HepG2 (cell line): ENCODE measurements around the gene SART1. TPM values are rescaled to one million over a fixed set of nuclear protein-coding genes. Genes with fewer than 3 reads are reported as not detected.
A peak's percentile ranks its signal among the peaks of the same experiment; 100 is the strongest.

ENCODE experiments used
- CC2D1A ChIP-seq: sonication (generic); formaldehyde crosslinking; IDR thresholded peaks from 2 replicates; pipeline ENCODE4 v1.8.1; 2023; ENCODE audit warnings: mild to moderate bottlenecking, missing genetic modification reagents
- EP300 ChIP-seq, 3 experiments: sonication (generic) in 1 of 3; formaldehyde crosslinking in 1 of 3; IDR thresholded peaks; 2 replicates each; pipeline versions ENCODE4 v1.5.1 to v1.6.1; 2011 to 2020; ENCODE audit warnings: low read depth in 2 of 3, low read length in 2 of 3, borderline replicate concordance in 1 of 3, improper control_type of control experiment in 1 of 3, mild to moderate bottlenecking in 1 of 3, missing genetic modification reagents in 1 of 3, moderate library complexity in 1 of 3
- KLF16 ChIP-seq, 2 experiments: sonication (generic) in 1 of 2; formaldehyde crosslinking in 1 of 2; IDR thresholded peaks; 2 replicates each; pipeline versions ENCODE4 v1.6.1 to v1.8.0; 2016 to 2023; ENCODE audit warnings: missing genetic modification reagents in 2 of 2, missing compliant biosample characterization in 1 of 2
- MTF1 ChIP-seq: sonication (generic); formaldehyde crosslinking; IDR thresholded peaks from 2 replicates; pipeline ENCODE4 v1.5.0; 2020; ENCODE audit warnings: missing genetic modification reagents
- NCOA1 ChIP-seq: sonication (generic); formaldehyde crosslinking; IDR thresholded peaks from 2 replicates; pipeline ENCODE4 v1.9.0; 2021; ENCODE audit warnings: missing genetic modification reagents
- NFE2L2 ChIP-seq: fragments of 150-350 bp; IDR thresholded peaks from 2 replicates; pipeline ENCODE4 v1.6.1; 2014; ENCODE audit warnings: low read length
- NRL ChIP-seq: sonication (generic); formaldehyde crosslinking; IDR thresholded peaks from 2 replicates; pipeline ENCODE4 v1.5.0; 2020; ENCODE audit warnings: missing genetic modification reagents, mild to moderate bottlenecking, moderate library complexity, borderline replicate concordance
- PAXIP1 ChIP-seq: sonication (generic); formaldehyde crosslinking; conservative IDR thresholded peaks from 2 replicates; pipeline ENCODE4 v1.4.0; 2020; ENCODE audit warnings: mild to moderate bottlenecking, missing genetic modification reagents, moderate library complexity
- RXRA ChIP-seq: sonication (generic); formaldehyde crosslinking; IDR thresholded peaks from 2 replicates; pipeline ENCODE4 v1.5.1; 2020; ENCODE audit warnings: missing genetic modification reagents
- TAF1 ChIP-seq: sonication (generic); formaldehyde crosslinking; IDR thresholded peaks from 2 replicates; pipeline ENCODE4 v1.4.0; 2020; ENCODE audit warnings: missing genetic modification reagents
- ZMYM3 ChIP-seq: sonication (generic); formaldehyde crosslinking; IDR thresholded peaks from 2 replicates; pipeline ENCODE4 v1.5.1; 2020; ENCODE audit warnings: mild to moderate bottlenecking, missing genetic modification reagents
- ZNF12 ChIP-seq: sonication (generic); formaldehyde crosslinking; IDR thresholded peaks from 2 replicates; pipeline ENCODE4 v1.5.0; 2020; ENCODE audit warnings: missing genetic modification reagents
- ZNF205 ChIP-seq: IDR thresholded peaks from 2 replicates; pipeline ENCODE4 v1.6.1; 2018; ENCODE audit warnings: missing biosample characterization, missing genetic modification reagents
- ZNF30 ChIP-seq: sonication (generic); formaldehyde crosslinking; IDR thresholded peaks from 2 replicates; pipeline ENCODE4 v1.5.0; 2020; ENCODE audit warnings: mild to moderate bottlenecking, missing genetic modification reagents
- ZNF607 ChIP-seq: sonication (generic); formaldehyde crosslinking; IDR thresholded peaks from 2 replicates; pipeline ENCODE4 v1.5.1; 2020; ENCODE audit warnings: missing genetic modification reagents, mild to moderate bottlenecking, borderline replicate concordance
- ZNF644 ChIP-seq: IDR thresholded peaks from 2 replicates; pipeline ENCODE4 v1.6.1; 2016; ENCODE audit warnings: low read depth
- ZNF652 ChIP-seq: IDR thresholded peaks from 2 replicates; pipeline ENCODE4 v1.6.1; 2016; ENCODE audit warnings: low read depth, borderline replicate concordance
- ZNF75D ChIP-seq: sonication (generic); formaldehyde crosslinking; IDR thresholded peaks from 2 replicates; pipeline ENCODE4 v1.8.1; 2023; ENCODE audit warnings: missing genetic modification reagents, mild to moderate bottlenecking, borderline replicate concordance
- ZSCAN9 ChIP-seq: IDR thresholded peaks from 2 replicates; pipeline ENCODE4 v1.6.1; 2016; ENCODE audit warnings: borderline replicate concordance
- polyA plus RNA-seq, 8 experiments: library from polyadenylated mRNA; depleted of rRNA in 3 of 8; stranded (reverse) in 7 of 8; unstranded in 1 of 8; fragments of >200 nt; fragmentation: Illumina TruSeq in 4 of 8; extraction: Trizol in 4 of 8; gene quantifications; 2 replicates each; pipeline versions ENCODE4 v1.2.1 to v1.2.3, GENCODE V29; 2011 to 2016; ENCODE audit warnings: low read depth in 4 of 8, missing spikeins in 1 of 8, mixed read lengths in 1 of 8; ENCODE audit not compliant: insufficient read depth in 1 of 8
- total RNA-seq, 5 experiments: library from RNA; depleted of rRNA; stranded (reverse); fragments of >200 nt; fragmentation: Illumina TruSeq; extraction: Trizol; gene quantifications; 2 replicates each; pipeline ENCODE4 v1.2.3, GENCODE V29; 2016; ENCODE audit warnings: low read depth in 1 of 5
- TF ChIP-seq, protein P1 (sequence below): sonication (generic); formaldehyde crosslinking; IDR thresholded peaks from 2 replicates; pipeline ENCODE4 v1.4.0; 2020; ENCODE audit warnings: missing genetic modification reagents
- TF ChIP-seq, protein P2 (sequence below): sonication (generic); formaldehyde crosslinking; IDR thresholded peaks from 2 replicates; pipeline ENCODE4 v1.9.0; 2022; ENCODE audit warnings: missing genetic modification reagents, mild to moderate bottlenecking, borderline replicate concordance

Gene SART1
- total and polyA plus RNA-seq, 2 of the 13 experiments (the other 11 are each of a cell fraction or from before 2014, with no cell fraction given) = 11.3 to 22.5 TPM

DNA sequence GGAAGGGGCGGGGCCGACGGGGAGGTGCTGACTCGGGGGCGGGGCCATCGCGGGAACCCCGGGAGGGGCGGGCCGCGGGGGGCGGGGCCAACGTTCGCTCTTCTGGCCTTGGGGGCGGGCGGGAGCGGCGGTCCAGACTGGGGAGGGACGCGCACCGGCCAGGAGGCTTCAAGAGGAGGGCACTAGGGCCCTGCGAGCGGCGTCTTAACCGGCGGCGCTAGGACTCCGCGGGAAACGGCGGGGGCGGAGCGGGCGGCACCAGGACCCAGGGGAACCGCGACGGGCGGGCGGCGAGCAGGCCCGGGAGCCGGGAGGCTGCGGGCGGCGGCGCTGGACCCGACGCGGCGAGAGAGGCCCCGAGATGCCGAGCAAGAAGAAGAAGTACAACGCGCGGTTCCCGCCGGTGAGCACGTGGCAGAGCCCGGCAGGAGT, 42.4 kb upstream of the SART1 start, which contains the start of gene DRAP1 (continued):
- peak; percentile 52; the same call in 1 of the 2 replicates for TF ChIP-seq ZNF205 (CRISPR knock-in tag)
- TF ChIP-seq ZNF644 (CRISPR knock-in tag) = no peak
- peak; percentile 51; the same call in 1 of the 2 replicates for TF ChIP-seq MTF1
- peak; percentile 73 for TF ChIP-seq ZNF607 (CRISPR knock-in tag)
- TF ChIP-seq ZNF652 (CRISPR knock-in tag) = peak; percentile 52; the same call in 1 of the 2 replicates
- TF ChIP-seq NFE2L2 = no peak
- no peak for TF ChIP-seq NCOA1
- TF ChIP-seq ZNF75D (CRISPR knock-in tag) = no peak
- peak in 1 of 2 experiments; percentile 36; a peak in 1 of 4 replicates for TF ChIP-seq EP300 (IDR thresholded peaks at IDR 0.05; ENCODE audit: low read depth in 2 of 2, low read length in 2 of 2)
- peak; percentile 50; the same call in 1 of the 2 replicates for TF ChIP-seq EP300 (CRISPR knock-in tag; IDR thresholded peaks at IDR 0.05; ENCODE audit: borderline replicate concordance)
- no peak; the same call in 1 of the 2 replicates for TF ChIP-seq RXRA (CRISPR knock-in tag)
- no peak for TF ChIP-seq NRL (CRISPR knock-in tag)
- no peak for TF ChIP-seq ZNF30
- TF ChIP-seq ZNF12 (CRISPR knock-in tag) = peak; percentile 42; the same call in 1 of the 2 replicates
- TF ChIP-seq TAF1 (CRISPR knock-in tag) = peak; percentile 29; the same call in 1 of the 2 replicates
- TF ChIP-seq, protein P1, sequence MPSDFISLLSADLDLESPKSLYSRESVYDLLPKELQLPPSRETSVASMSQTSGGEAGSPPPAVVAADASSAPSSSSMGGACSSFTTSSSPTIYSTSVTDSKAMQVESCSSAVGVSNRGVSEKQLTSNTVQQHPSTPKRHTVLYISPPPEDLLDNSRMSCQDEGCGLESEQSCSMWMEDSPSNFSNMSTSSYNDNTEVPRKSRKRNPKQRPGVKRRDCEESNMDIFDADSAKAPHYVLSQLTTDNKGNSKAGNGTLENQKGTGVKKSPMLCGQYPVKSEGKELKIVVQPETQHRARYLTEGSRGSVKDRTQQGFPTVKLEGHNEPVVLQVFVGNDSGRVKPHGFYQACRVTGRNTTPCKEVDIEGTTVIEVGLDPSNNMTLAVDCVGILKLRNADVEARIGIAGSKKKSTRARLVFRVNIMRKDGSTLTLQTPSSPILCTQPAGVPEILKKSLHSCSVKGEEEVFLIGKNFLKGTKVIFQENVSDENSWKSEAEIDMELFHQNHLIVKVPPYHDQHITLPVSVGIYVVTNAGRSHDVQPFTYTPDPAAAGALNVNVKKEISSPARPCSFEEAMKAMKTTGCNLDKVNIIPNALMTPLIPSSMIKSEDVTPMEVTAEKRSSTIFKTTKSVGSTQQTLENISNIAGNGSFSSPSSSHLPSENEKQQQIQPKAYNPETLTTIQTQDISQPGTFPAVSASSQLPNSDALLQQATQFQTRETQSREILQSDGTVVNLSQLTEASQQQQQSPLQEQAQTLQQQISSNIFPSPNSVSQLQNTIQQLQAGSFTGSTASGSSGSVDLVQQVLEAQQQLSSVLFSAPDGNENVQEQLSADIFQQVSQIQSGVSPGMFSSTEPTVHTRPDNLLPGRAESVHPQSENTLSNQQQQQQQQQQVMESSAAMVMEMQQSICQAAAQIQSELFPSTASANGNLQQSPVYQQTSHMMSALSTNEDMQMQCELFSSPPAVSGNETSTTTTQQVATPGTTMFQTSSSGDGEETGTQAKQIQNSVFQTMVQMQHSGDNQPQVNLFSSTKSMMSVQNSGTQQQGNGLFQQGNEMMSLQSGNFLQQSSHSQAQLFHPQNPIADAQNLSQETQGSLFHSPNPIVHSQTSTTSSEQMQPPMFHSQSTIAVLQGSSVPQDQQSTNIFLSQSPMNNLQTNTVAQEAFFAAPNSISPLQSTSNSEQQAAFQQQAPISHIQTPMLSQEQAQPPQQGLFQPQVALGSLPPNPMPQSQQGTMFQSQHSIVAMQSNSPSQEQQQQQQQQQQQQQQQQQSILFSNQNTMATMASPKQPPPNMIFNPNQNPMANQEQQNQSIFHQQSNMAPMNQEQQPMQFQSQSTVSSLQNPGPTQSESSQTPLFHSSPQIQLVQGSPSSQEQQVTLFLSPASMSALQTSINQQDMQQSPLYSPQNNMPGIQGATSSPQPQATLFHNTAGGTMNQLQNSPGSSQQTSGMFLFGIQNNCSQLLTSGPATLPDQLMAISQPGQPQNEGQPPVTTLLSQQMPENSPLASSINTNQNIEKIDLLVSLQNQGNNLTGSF (CRISPR knock-in tag) = peak; percentile 88
- peak; percentile 66 for TF ChIP-seq PAXIP1 (CRISPR knock-in tag)
- TF ChIP-seq ZSCAN9 (CRISPR knock-in tag) = no peak
- TF ChIP-seq ZMYM3 = peak; percentile 94
- TF ChIP-seq, protein P2, sequence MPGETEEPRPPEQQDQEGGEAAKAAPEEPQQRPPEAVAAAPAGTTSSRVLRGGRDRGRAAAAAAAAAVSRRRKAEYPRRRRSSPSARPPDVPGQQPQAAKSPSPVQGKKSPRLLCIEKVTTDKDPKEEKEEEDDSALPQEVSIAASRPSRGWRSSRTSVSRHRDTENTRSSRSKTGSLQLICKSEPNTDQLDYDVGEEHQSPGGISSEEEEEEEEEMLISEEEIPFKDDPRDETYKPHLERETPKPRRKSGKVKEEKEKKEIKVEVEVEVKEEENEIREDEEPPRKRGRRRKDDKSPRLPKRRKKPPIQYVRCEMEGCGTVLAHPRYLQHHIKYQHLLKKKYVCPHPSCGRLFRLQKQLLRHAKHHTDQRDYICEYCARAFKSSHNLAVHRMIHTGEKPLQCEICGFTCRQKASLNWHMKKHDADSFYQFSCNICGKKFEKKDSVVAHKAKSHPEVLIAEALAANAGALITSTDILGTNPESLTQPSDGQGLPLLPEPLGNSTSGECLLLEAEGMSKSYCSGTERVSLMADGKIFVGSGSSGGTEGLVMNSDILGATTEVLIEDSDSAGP (CRISPR knock-in tag) = peak; percentile 56; the same call in 1 of the 2 replicates
- TF ChIP-seq KLF16 (CRISPR knock-in tag; IDR thresholded peaks at IDR 0.05) = peak in 1 of 2 experiments; percentile 92; a peak in 2 of 4 replicates
- TF ChIP-seq CC2D1A (CRISPR knock-in tag) = no peak
